Measurements from ENCODE around the gene ASPG. TPM values are rescaled to one million over a fixed set of nuclear protein-coding genes. Genes with fewer than 3 reads are reported as not detected.

The ASPG gene
- total RNA-seq, 1 experiment from 2014 or later = not detected

- DNase-seq (ENCODE audit: low spot score) = no peak
These were observed 8.0 kb downstream of the ASPG start for GRCh38 chr14:104093366-104094055.

GRCh38 chr14:104094056-104094708 is 8.7 kb downstream of the ASPG start:
- DNase-seq (ENCODE audit: low spot score) = no peak

GRCh38 chr14:104094709-104095425 is 9.4 kb downstream of the ASPG start:
- DNase-seq (ENCODE audit: low spot score) = no peak

- DNase-seq (ENCODE audit: low spot score) = no peak
These were observed 10.2 kb downstream of the ASPG start for GRCh38 chr14:104095426-104096310.

- no peak for DNase-seq (ENCODE audit: low spot score)
These were observed 10.8 kb downstream of the ASPG start for GRCh38 chr14:104096318-104096717.

GRCh38 chr14:104096751-104097700 is 11.5 kb downstream of the ASPG start:
- no peak for DNase-seq (ENCODE audit: low spot score)

- DNase-seq (ENCODE audit: low spot score) = no peak
These were observed 13.0 kb downstream of the ASPG start for GRCh38 chr14:104098272-104099095.

GRCh38 chr14:104099096-104100041 is 13.9 kb downstream of the ASPG start:
- no peak for DNase-seq (ENCODE audit: low spot score)

- no peak for DNase-seq (ENCODE audit: low spot score)
These were observed 14.9 kb downstream of the ASPG start for GRCh38 chr14:104100171-104101085.

- no peak for DNase-seq (ENCODE audit: low spot score)
These were observed 15.7 kb downstream of the ASPG start for GRCh38 chr14:104101086-104101621.

- DNase-seq (ENCODE audit: low spot score) = no peak
These were observed 16.3 kb downstream of the ASPG start for GRCh38 chr14:104101651-104102281.

- no peak for DNase-seq (ENCODE audit: low spot score)
These were observed 16.9 kb downstream of the ASPG start for GRCh38 chr14:104102282-104102914.

GRCh38 chr14:104103061-104103445 is 17.6 kb downstream of the ASPG start:
- no peak for DNase-seq (ENCODE audit: low spot score)

- no peak for DNase-seq (ENCODE audit: low spot score)
These were observed 18.1 kb downstream of the ASPG start for GRCh38 chr14:104103446-104104075.

- no peak for DNase-seq (ENCODE audit: low spot score)
These were observed 18.8 kb downstream of the ASPG start for GRCh38 chr14:104104076-104104901.

All from A172 (cell line).